ENCODE results near the gene KLLN.
"Not testable (repeated sequence)": the region's sequence is repeated elsewhere in the genome, so short reads cannot be mapped to it uniquely, and the experiment has no call there.

Gene KLLN, protein sequence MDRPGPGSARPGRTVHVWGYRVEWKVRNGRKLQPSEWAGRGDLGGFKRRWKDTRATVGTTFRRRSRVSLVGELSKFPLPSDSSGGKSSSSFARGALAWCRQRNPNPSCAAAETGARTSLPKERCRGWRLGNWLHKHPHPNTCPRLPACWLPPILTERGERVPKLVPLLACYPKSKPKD

DNA sequence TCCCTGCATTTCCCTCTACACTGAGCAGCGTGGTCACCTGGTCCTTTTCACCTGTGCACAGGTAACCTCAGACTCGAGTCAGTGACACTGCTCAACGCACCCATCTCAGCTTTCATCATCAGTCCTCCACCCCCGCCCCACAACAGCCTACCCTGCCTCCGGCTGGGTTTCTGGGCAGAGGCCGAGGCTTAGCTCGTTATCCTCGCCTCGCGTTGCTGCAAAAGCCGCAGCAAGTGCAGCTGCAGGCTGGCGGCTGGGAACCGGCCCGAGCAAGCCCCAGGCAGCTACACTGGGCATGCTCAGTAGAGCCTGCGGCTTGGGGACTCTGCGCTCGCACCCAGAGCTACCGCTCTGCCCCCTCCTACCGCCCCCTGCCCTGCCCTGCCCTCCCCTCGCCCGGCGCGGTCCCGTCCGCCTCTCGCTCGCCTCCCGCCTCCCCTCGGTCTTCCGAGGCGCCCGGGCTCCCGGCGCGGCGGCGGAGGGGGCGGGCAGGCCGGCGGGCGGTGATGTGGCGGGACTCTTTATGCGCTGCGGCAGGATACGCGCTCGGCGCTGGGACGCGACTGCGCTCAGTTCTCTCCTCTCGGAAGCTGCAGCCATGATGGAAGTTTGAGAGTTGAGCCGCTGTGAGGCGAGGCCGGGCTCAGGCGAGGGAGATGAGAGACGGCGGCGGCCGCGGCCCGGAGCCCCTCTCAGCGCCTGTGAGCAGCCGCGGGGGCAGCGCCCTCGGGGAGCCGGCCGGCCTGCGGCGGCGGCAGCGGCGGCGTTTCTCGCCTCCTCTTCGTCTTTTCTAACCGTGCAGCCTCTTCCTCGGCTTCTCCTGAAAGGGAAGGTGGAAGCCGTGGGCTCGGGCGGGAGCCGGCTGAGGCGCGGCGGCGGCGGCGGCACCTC is at the start of gene KLLN, which contains the start of gene PTEN:
TSS of gene KLLN (minus strand) at position 481 of the 891 bp plus-strand sequence. CDS start 1,046 bp downstream, outside the sequence.
TSS of gene PTEN (plus strand) at position 573 of the 891 bp plus-strand sequence. CDS start 845 bp downstream, outside the sequence.
- peak; percentile 83 for DNase-seq

DNA sequence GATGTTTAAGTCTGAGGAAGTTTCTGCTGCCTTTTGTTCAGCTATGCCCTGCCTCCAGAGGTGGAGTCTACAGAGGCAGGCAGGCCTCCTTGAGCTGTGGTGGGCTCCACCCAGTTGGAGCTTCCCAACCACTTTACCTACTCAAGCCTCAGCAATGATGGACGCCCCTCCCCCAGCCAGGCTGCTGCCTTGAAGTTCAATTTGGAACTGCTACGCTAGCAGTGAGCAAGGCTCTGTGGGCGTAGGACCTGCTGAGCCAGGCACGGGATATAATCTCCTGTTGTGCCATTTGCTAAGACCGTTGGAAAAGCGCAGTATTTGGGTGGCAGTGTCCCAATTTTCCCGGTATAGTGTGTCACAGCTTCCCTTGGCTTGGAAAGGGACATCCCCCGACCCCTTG is 40.1 kb upstream of the KLLN start:
- DNase-seq = not testable (repeated sequence)

DNA sequence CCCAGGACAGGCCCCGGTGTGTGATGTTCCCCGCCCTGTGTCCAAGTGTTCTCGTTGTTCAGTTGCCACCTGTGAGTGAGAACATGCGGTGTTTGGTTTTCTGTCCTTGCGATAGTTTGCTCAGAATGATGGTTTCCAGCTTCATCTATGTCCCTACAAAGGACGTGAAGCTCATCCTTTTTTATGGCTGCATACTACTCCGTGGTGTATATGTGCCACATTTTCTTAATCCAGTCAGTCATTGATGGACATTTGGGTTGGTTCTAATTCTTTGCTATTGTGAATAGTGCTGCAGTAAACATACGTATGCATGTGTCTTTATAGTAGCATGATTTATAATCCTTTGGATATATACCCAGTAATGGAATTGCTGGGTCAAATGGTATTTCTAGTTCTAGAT is 34.6 kb upstream of the KLLN start:
- not testable (repeated sequence) for DNase-seq

DNA sequence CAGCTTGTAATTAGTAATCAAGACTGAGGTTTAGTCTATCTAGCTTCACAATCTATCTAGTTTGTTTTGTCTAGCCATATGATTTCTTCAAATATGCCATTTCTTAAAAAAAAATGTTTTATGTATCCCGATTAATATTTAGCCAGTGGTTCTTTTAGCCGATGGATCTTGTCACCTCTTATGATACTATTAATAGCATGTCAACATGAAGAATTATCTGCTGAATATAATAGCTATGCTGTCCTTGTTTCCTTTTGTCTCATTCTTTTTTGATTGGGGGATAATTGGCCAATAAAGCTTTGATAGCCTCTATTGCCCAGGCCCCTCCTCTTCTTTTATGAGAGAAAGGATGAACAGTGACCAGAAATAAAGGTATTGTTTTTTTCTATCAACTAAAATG is 32.9 kb upstream of the KLLN start:
- no peak for DNase-seq

DNA sequence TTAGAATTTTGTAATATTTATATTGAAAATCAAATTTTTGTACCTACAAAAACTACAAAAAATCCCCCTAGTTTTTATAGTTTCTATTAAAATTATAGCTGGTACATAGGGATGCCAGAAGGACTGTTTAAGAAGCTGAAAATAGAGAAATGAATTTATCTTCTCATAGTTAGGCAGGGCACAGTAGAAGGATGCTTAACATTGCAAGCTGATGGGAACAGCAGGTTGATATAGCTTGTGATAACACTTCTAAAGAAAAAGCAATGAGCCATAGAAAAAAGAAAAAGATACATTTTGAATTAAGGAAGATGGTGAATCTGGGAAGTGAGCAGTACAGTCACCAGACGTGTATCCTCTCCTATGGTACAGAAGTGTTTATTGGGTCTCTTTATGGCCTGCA is 32.1 kb upstream of the KLLN start:
- DNase-seq = no peak

DNA sequence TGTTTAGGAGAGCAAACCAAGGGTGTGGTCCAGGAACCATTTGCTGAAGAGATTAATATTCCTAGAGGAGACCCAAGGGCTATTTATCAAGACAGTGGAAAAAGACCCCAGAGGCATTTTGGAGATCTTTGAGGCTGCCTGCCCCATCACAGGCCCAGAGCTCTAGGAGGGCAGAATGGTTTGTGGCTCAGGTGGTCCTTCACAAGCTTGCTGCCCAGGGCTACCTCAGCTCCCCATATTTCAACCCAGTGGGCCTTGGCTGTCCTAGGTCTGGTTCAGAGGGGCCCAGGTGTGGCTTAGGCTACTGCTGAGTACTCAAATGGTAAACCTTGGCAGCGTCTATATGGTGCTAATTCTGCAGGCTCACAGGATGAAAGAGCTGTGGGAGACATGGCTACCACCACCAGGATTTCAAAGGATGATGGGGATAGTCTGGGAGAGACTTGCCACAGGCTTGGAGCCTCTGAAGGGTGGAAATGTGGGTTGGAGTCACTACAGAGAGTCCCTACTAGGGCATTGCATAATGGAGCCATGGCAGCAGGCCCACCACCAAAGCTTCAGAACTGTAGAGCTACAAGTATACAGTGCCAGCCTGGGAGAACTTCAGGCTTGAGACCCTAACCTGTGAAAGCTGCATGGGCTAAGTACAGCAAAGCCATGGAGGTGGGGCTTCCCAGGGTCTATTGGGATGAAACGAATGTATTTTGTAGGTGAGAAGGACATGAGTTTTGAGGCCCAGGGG is 24.4 kb upstream of the KLLN start:
- DNase-seq = no peak

DNA sequence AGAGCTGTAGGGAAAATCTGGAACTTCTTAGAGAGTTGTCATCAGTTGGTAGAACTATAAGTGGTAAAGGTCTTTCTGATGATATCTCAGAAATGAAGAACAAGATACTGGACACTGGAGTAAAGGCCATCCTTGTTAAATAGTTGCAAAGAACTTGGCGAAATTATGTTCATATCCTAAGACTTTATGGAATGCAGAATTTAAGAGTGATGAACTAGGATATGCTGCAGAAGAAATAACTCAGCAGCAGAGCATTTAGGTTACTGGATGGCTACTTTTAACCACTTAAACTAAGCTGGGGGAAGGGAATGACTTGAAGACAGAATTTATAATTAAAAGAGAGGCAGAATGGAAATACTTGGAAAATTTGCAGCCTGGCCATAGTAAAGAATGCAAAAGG is 23.8 kb upstream of the KLLN start:
- no peak for DNase-seq

DNA sequence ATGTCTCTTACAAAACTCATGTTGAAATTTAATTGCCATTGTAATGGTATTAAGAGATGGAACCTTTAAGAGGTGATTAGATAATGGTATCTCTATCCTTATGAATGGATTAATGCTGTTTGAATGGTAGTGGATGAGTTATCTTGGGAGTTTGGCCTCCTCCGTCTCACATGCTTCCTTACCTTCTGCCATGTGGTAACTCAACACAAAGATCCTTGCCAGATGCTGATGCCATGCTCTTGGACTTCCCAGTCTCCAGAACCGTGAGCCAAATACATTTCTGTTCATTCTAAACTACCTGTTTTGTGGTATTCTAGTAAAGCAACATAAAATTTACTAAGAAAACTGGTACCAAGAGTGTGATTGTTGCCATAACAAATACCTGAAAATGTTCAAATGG is 23.3 kb upstream of the KLLN start:
- no peak for DNase-seq

DNA sequence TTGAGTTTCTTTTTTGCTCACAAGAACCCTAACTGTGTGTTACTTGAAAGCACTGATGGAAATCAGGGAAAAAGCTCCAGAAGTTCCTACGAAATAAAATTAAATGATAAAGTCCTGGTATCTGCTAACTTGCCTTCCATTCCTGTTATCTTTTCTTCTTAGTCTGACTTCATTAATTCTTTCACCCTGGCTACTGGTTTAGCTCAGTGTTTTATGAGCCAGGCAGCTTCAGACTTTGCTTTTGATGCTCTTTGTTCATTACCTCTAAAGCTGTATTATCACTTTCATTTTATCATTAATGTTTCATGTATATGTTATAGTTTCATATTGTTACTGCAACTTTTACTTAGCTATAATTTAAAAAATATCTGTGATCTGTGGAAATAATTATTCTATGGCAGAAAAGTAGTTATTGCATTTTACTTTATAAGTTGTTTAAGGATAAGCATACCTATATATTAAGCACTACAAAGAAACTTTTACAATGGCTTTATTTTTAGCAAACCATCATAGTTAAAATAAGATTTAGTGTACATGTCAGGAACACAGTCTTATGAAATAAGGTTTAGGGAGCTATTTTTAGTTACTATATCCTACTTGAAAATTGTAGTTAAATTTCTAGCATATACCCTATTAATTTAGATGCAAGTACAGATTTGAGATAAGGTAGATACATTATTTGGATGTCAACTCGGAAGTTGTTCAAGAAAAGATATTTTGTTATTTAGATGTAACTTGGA is 19.4 kb upstream of the KLLN start:
- DNase-seq = no peak

DNA sequence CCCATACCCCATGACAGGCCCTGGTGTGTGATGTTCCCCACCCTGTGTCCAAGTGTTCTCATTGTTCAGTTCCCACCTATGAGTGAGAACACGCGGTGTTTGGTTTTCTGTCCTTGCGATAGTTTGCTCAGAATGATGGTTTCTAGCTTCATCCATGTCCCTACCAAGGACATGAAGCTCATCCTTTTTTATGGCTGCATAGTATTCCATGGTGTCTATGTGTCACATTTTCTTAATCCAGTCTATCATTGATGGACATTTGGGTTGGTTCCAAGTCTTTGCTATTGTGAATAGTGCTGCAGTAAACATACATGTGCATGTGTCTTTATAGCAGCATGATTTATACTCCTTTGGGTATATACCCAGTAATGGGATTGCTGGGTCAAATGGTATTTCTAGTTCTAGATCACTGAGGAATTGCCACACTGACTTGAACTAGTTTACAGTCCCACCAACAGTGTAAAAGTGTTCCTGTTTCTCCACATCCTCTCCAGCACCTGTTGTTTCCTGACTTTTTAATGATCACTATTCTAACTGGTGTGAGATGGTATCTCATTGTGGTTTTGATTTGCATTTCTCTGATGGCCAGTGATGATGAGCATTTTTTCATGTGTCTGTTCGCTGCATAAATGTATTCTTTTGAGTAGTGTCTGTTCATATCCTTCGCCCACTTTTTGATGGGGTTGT is 18.2 kb upstream of the KLLN start:
- DNase-seq = not testable (repeated sequence)

DNA sequence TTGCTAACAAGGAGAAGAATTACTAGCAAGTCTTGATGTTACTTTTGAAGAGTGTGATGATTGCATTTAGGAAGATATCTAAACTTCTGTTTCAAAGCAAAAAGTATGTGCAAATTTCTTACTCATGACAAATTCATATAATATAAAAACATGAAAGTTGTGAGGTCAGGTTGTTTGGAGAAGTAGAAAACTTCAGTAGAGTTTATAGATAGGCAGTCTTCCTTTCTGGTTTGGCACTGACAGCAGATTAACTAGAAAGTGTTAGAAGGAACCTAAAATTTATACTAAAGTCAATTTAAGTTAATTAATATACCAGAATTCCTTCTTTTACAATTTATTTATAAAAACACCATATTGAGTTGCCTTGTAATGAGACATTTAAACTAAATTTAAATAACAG is 17.0 kb upstream of the KLLN start:
- DNase-seq = no peak

DNA sequence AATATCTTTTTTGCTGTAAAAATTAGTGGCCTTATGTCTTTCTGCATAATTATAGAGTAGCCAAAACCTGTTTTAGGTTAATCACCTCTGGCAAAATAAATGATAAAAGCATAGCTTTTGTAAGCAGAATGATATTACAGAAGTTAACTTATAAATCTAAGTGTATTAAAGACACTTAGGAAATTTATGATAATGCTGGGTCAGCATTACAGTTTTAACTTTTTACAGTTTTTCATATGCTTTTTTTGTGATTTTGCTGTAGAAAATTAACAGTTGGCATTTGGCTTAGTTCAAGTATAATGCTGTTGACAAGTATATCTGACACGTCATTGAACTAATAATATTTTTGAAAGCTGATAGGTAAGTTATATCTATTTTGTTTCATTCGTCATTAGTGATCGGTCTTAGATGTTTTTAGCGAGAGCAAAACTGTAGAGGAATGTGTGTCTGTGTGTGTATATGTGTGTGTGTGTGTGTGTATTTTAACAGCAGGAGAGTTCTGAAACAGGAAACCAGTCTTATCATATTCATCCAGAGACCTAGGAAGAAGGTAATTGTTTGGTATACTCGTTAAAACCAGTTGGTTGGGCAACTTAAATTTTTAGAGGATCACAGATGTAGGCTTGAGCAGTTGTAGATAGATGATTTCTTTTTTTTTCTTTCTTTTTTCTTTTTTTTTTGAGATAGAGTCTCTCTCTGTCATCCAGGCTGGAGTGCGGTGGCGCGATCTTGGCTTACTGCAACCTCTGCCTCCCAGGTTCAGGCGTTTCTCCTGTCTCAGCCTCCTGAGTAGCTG is 15.5 kb upstream of the KLLN start:
- no peak for DNase-seq

DNA sequence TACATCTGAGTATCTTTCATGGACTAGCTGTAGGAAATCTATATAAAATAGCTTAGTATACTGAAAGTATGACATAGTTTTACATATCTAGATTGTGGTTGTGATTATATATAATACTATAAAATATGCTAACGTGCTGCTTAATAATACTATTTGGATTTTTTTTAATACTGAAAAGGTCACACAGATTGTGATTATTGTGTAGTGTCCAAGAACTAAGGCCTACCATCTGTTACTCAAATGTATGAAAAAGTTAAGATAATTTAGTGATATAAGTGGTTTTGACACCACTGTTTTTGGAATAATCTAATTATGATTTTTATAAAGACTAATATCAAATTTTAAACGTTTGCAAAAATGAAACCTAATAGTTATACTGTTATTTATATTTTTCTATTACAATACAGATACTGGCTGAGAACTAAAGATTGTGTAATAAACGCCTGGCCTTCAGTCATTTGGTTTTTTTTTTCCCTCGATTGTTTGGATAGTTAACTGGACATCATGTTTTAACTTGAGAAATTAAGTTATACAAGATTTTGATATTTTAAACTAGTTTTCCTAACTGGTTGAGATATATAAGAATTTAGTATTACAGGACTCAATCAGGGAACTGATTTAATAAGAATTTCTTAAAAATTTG is 12.7 kb upstream of the KLLN start:
- no peak for DNase-seq

DNA sequence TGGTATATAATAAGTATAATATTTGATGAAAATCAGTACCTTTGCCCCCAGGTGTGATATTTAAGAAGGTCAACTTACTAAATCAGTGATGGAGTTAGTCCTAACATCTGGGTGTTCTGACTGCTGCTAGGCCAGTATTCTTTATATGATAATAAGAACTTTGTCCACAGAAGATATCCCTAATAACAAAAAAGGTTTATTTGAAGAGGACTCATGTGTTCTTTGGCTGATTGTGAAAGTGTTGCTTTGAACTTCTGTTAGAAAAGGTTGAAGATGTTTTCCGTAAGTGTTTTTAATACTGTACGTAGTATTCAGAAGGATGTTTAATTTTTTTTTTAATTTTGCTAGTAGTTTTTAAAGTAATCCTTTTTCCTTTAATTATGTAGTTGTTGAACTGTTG is 10.3 kb upstream of the KLLN start:
- no peak for DNase-seq

DNA sequence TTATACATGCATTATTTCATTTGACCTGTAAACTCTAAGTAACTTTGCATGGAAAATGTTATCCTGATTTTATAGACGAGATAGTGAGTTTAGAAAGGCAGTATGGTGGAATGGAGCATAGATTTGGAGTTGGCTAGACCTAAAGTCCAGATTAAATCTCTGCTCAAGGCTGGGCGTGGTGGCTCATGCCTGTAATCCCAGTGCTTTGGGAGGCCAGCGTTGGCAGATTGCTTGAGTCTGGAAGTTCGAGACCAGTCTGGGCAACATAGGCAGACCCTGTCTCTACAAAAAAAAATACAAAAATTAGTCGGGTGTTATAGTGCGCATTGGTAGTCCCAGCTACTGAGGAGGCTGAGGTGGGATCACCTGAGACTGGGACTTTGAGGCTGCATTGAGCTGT is 9.5 kb upstream of the KLLN start:
- no peak for DNase-seq

DNA sequence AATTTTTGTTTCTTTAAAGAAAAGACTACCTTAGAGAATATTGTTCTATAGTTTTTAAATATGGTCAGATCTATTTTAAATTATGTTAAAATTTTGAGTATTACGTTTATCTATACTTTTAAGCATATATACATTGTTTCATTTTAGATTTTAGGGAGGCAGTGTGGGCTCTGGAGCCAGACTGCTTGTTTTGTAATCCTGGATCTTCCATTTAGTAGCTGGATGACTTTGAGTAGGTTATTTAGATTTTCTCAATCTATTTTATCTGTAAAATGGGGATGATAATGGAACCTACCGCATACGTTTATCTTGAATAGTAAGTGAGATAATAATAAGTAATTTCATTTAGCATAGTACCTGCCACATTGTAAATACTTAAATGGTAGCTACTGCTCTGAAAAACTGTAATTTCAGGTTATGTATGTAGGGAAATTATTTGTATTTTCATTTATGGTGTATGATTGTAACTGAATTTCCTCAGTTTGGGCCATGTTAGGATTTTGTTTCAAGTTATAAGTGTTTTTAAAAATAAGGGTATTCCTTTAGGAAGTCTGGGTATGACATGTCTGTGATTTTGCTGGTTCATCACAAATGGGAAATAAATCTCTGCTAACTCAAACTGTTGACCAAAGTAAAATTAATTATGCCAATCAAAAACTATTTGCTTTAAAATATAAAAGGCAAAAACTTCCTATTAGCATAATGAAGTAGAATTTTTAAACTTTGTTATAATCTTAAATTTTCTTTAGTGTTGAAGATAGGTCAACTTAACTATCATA is 6.6 kb upstream of the KLLN start:
- DNase-seq = no peak

DNA sequence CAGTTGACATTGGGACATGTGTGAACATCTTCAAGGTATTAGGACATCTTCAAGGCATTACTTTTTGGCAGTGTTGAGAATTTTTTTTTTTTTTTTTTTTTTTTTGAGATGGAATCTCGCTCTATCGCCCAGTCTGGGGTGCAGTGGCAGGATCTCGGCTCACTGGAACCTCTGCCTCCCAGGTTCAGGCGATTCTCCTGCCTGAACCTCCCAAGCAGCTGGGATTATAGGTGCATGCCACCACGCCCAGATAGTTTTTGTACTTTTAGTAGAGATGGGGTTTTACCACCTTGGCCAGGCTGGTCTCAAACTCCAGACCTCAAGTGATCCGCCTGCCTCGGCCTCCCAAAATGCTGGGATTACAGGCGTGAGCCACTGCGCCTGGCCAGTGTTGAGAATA is 5.8 kb upstream of the KLLN start:
- not testable (repeated sequence) for DNase-seq

DNA sequence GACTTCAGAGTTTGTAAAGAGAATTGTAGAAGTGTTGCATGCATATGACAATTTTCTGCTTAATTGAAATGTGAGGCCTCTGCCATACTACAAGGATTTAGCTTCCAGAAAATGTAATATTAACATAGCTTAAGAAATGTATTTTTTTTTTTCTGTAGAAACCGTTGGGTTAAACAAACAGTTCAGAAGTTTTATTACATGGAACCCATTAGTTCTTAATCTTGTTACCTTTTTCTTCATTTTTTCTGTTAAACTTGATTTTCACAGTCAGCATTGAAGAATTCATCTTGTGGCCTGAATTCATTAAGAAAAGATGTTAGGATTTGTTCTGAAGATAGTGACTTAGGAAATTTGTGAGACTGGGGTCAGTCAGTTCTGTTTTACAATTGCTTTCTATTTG is 4.9 kb upstream of the KLLN start:
- DNase-seq = no peak

DNA sequence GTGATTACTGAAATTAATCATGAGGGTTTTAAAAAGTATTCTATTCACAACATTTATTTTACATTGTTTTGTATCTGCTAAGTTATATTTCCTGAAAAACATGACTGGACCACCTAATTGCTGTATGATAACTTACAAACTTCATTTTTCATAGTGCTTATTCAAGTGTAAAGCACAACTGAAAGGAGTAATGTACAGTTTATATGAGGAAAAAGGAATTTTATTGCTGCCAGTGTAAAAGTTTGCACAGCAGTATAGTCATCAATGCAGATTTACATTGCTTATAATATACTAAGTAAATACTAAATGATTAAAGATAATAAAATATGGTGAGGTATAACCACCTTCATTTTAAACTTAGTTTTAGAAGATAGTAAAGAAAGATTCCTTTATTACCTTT is 4.1 kb upstream of the KLLN start:
- DNase-seq = no peak

DNA sequence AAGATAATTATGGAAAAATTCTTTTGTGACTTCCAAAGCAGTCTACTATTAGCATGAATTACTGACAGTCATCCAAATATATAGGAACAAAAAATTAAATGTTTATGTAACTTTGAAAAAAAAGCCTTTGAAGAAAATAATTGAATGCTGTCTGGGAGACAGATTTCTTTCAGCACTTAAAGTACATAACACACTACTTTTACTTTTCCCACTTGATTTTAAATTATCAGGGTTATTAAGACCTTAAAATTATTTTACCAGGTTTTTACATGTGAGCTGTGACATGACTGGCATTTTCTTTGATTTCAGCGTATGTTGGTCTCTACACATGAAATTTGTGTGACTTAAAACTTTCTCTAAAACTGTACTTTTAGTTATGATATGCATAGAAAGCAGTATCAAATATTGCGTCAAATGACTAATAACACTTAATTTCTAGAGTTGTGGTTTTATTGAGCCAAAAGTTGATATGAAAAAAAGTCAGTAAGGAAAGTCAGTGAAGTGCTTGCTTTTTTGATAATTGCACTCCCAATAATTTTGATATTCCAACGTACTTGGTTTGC is 3.2 kb upstream of the KLLN start:
- DNase-seq = no peak

All from stimulated activated CD4-positive, alpha-beta T cell treated with anti-CD3 and anti-CD28 coated beads, Interleukin-4, amount 100 ng/mL, for 1 hour (primary cell).